ENCODE results near the gene DHPS. TPM values are rescaled to one million over a fixed set of nuclear protein-coding genes. Genes with fewer than 3 reads are reported as not detected.

Gene DHPS
- total and polyA plus RNA-seq, 2 donors (not counting 3 experiments of a cell fraction or from before 2014, with no cell fraction given), result 68.4 to 90.1 TPM

DNA sequence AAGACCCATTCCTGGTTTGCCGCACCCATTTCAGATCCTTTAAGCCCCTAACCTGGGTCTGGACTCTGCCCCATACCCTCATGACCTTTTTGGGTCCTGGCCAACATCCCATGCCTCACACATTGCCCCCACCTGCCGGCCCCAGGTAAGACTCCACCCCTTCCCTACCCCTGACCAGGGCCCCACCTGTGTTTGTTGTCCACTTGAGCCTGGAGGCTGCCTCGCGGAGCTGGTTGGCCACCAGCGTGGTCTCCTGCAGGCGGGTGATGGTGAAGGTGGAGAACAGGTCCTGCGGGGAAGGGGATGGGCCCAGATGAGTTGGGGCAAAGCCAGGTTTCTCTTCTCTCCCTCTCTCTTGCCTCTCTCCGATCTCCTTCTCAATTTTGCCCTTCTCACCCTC, 34.6 kb downstream of the DHPS start:
- intact Hi-C loops (cut with micrococcal nuclease), result no loop called here
- dilution Hi-C loops (cut with MboI; ENCODE audit: extremely low pct_ligation_motif_present, low sequenced_read_pairs), result no loop called here
- no peaks in the 10 kb centered on the region for H4K20me1 ChIP-seq (replicated peaks; ENCODE audit: control insufficient read depth, extremely low read depth, insufficient read depth, low read length)
- FAIRE-seq (no peak), DNase-seq (ENCODE audit: low read depth, low spot score) (no peak)
- H3K4me1 ChIP-seq (ENCODE audit: control insufficient read depth, extremely low read depth, insufficient read depth, low read length), result no peaks in the 10 kb centered on the region
- no peak overlapping the region for H2AFZ ChIP-seq (ENCODE audit: low read depth, low read length)
- TF ChIP-seq MYC (IDR thresholded peaks at IDR 0.05; ENCODE audit: low read depth, low read length) (no peak), EZH2 (IDR thresholded peaks at IDR 0.05; ENCODE audit: borderline replicate concordance, low read depth, low read length, severe bottlenecking) (no peak)
- TF ChIP-seq, protein P1, sequence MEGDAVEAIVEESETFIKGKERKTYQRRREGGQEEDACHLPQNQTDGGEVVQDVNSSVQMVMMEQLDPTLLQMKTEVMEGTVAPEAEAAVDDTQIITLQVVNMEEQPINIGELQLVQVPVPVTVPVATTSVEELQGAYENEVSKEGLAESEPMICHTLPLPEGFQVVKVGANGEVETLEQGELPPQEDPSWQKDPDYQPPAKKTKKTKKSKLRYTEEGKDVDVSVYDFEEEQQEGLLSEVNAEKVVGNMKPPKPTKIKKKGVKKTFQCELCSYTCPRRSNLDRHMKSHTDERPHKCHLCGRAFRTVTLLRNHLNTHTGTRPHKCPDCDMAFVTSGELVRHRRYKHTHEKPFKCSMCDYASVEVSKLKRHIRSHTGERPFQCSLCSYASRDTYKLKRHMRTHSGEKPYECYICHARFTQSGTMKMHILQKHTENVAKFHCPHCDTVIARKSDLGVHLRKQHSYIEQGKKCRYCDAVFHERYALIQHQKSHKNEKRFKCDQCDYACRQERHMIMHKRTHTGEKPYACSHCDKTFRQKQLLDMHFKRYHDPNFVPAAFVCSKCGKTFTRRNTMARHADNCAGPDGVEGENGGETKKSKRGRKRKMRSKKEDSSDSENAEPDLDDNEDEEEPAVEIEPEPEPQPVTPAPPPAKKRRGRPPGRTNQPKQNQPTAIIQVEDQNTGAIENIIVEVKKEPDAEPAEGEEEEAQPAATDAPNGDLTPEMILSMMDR (IDR thresholded peaks at IDR 0.05; ENCODE audit: extremely low read depth in 1 of 2, insufficient read depth in 1 of 2, low read depth in 1 of 2, low read length in 2 of 2), result no peak
- H3K9me1 ChIP-seq (replicated peaks; ENCODE audit: control insufficient read depth, extremely low read depth, insufficient read depth, low read length), result no peaks in the 10 kb centered on the region
- H3K36me3 ChIP-seq (ENCODE audit: control insufficient read depth in 2 of 2, extremely low read depth in 1 of 2, insufficient read depth in 2 of 2, low read length in 2 of 2), result no peaks in the 10 kb centered on the region
- POLR2A ChIA-PET, result interaction anchor here (1.3 kb wide), 1 partner anchor 36 kb away, joined by 4 read pairs; the partner anchor contains the start of genes ZNF490 and ZNF791
- CTCF ChIA-PET, result interaction anchor here (0.7 to 2.1 kb wide), 2 partner anchors 25 to 68 kb away, joined by 4 to 7 read pairs; no protein-coding TSS in a partner anchor
- H3K27ac ChIP-seq (ENCODE audit: insufficient read depth, low read depth, low read length), result no peak overlapping the region
- H3K4me2 ChIP-seq (ENCODE audit: insufficient read depth, low read length), result no peak overlapping the region
- no peaks in the 10 kb centered on the region for H3K9me3 ChIP-seq (replicated peaks; ENCODE audit: control insufficient read depth, insufficient read depth, low read length)
- no peaks in the 10 kb centered on the region for H3K27me3 ChIP-seq (ENCODE audit: control insufficient read depth in 2 of 2, insufficient read depth in 2 of 2, low read length in 2 of 2)
- no peak overlapping the region for H3K4me3 ChIP-seq (replicated peaks in 1 of 3; ENCODE audit: insufficient read depth in 1 of 3, low read depth in 1 of 3, low read length in 3 of 3)
- no TSS peak for BruUV-seq (replicated peaks)
- H3K9ac ChIP-seq (replicated peaks; ENCODE audit: extremely low read depth, insufficient read depth, low read length), result no peak overlapping the region
- H3K79me2 ChIP-seq (ENCODE audit: control insufficient read depth, insufficient read depth, low read length), result no peaks in the 10 kb centered on the region

- Histone ChIP-seq H4K20me1 (replicated peaks; ENCODE audit: control insufficient read depth, extremely low read depth, insufficient read depth, low read length) (no peaks in the 10 kb centered on the region), H3K9me1 (replicated peaks; ENCODE audit: control insufficient read depth, extremely low read depth, insufficient read depth, low read length) (no peaks in the 10 kb centered on the region), H2AFZ (ENCODE audit: low read depth, low read length) (no peak overlapping the region), H3K4me2 (ENCODE audit: insufficient read depth, low read length) (no peak overlapping the region), H3K36me3 (ENCODE audit: control insufficient read depth in 2 of 2, extremely low read depth in 1 of 2, insufficient read depth in 2 of 2, low read length in 2 of 2) (no peaks in the 10 kb centered on the region), H3K79me2 (ENCODE audit: control insufficient read depth, insufficient read depth, low read length) (no peaks in the 10 kb centered on the region), H3K9ac (replicated peaks; ENCODE audit: extremely low read depth, insufficient read depth, low read length) (no peak overlapping the region), H3K4me3 (replicated peaks in 1 of 3; ENCODE audit: insufficient read depth in 1 of 3, low read depth in 1 of 3, low read length in 3 of 3) (no peak overlapping the region), H3K27ac (ENCODE audit: insufficient read depth, low read depth, low read length) (no peak overlapping the region), H3K4me1 (ENCODE audit: control insufficient read depth, extremely low read depth, insufficient read depth, low read length) (no peaks in the 10 kb centered on the region), H3K27me3 (ENCODE audit: control insufficient read depth in 2 of 2, insufficient read depth in 2 of 2, low read length in 2 of 2) (no peaks in the 10 kb centered on the region), H3K9me3 (replicated peaks; ENCODE audit: control insufficient read depth, insufficient read depth, low read length) (no peaks in the 10 kb centered on the region)
- no peak for TF ChIP-seq POLR2AphosphoS5 (IDR thresholded peaks at IDR 0.05; ENCODE audit: insufficient read depth, low read depth, low read length)
- no peak for TF ChIP-seq GATA2 (IDR thresholded peaks at IDR 0.05; ENCODE audit: insufficient read depth, insufficient read length, low read depth, low read length)
- TF ChIP-seq, protein P1 (IDR thresholded peaks at IDR 0.05; ENCODE audit: extremely low read depth in 1 of 2, insufficient read depth in 1 of 2, low read depth in 1 of 2, low read length in 2 of 2), result no peak
- no peak for TF ChIP-seq EZH2 (IDR thresholded peaks at IDR 0.05; ENCODE audit: borderline replicate concordance, low read depth, low read length, severe bottlenecking)
- TF ChIP-seq FOS (IDR thresholded peaks at IDR 0.05; ENCODE audit: borderline replicate concordance, insufficient read depth, low read length), result no peak
- no peak for TF ChIP-seq MAX (IDR thresholded peaks at IDR 0.05; ENCODE audit: insufficient read depth, insufficient read length)
- no peak for TF ChIP-seq MYC (IDR thresholded peaks at IDR 0.05; ENCODE audit: low read depth, low read length)
- TF ChIP-seq JUN (IDR thresholded peaks at IDR 0.05; ENCODE audit: borderline replicate concordance, insufficient read depth, insufficient read length, low read depth), result no peak
- TF ChIP-seq POLR2A (IDR thresholded peaks at IDR 0.05; ENCODE audit: low read depth, low read length), result no peak
- dilution Hi-C loops (cut with MboI; ENCODE audit: extremely low pct_ligation_motif_present, low sequenced_read_pairs) (no loop called here), intact Hi-C loops (cut with micrococcal nuclease) (no loop called here)
- no peak for FAIRE-seq
- no peak for DNase-seq (ENCODE audit: low read depth, low spot score)
- TSS peak; percentile 19 for BruUV-seq (replicated peaks)
- ChIA-PET CTCF (interaction anchor here (2.1 kb wide), 1 partner anchor 25 kb away, joined by 7 read pairs; no protein-coding TSS in a partner anchor), POLR2A (interaction anchor here (1.3 kb wide), 1 partner anchor 36 kb away, joined by 4 read pairs; the partner anchor contains the start of genes ZNF490 and ZNF791)
Measured at GRCh38 chr19:12646551-12646950, 35.1 kb downstream of the DHPS start.
